HepG2 (cell line): ENCODE results near the gene DNAJB12. TPM values are rescaled to one million over a fixed set of nuclear protein-coding genes. Genes with fewer than 3 reads are reported as not detected.

Source experiments
- HES4 ChIP-seq: sonication (generic); formaldehyde crosslinking; IDR thresholded peaks from 2 replicates; pipeline ENCODE4 v1.9.0; 2021; ENCODE audit warnings: mild to moderate bottlenecking, missing genetic modification reagents, borderline replicate concordance
- HNRNPUL1 ChIP-seq: fragments of 200-400 bp; formaldehyde crosslinking; IDR thresholded peaks from 2 replicates; pipeline ENCODE4 v1.6.1; 2017; ENCODE audit warnings: low read depth, mild to moderate bottlenecking, low read length, moderate library complexity
- JDP2 ChIP-seq: sonication (generic); formaldehyde crosslinking; IDR thresholded peaks from 2 replicates; pipeline ENCODE4 v1.8.1; 2022; ENCODE audit warnings: missing genetic modification reagents, borderline replicate concordance
- KDM1A ChIP-seq: IDR thresholded peaks from 2 replicates; pipeline ENCODE4 v1.6.1; 2016; ENCODE audit warnings: missing compliant biosample characterization
- KDM3A ChIP-seq: IDR thresholded peaks from 2 replicates; pipeline ENCODE4 v1.6.1; 2018; ENCODE audit warnings: low read depth, missing compliant biosample characterization
- KIAA2018 ChIP-seq: sonication (generic); formaldehyde crosslinking; IDR thresholded peaks from 2 replicates; pipeline ENCODE4 v1.5.0; 2020; ENCODE audit warnings: mild to moderate bottlenecking, missing genetic modification reagents, borderline replicate concordance
- KLF13 ChIP-seq: sonication (generic); formaldehyde crosslinking; IDR thresholded peaks from 2 replicates; pipeline ENCODE4 v1.4.0; 2020; ENCODE audit warnings: mild to moderate bottlenecking, missing genetic modification reagents
- MATR3 ChIP-seq: sonication (generic); formaldehyde crosslinking; IDR thresholded peaks from 2 replicates; pipeline ENCODE4 v1.4.0; 2020; ENCODE audit warnings: missing genetic modification reagents
- NFRKB ChIP-seq: fragments of 450-650 bp; IDR thresholded peaks from 2 replicates; pipeline ENCODE4 v1.6.1; 2017
- SETDB1 ChIP-seq: sonication (generic); formaldehyde crosslinking; IDR thresholded peaks from 2 replicates; pipeline ENCODE4 v1.5.1; 2020; ENCODE audit warnings: missing genetic modification reagents, mild to moderate bottlenecking, borderline replicate concordance
- SIN3A ChIP-seq: IDR thresholded peaks from 2 replicates; pipeline ENCODE4 v1.6.1; 2011; ENCODE audit warnings: low read depth, mild to moderate bottlenecking, control low read depth, low read length, borderline replicate concordance
- SKI ChIP-seq: fragments of 450-650 bp; IDR thresholded peaks from one replicate; pipeline ENCODE4 v1.6.1; 2018; ENCODE audit warnings: mild to moderate bottlenecking; ENCODE audit not compliant: partially characterized antibody
- TAF1 ChIP-seq: sonication (generic); formaldehyde crosslinking; IDR thresholded peaks from 2 replicates; pipeline ENCODE4 v1.4.0; 2020; ENCODE audit warnings: missing genetic modification reagents
- ZBTB1 ChIP-seq: sonication (generic); formaldehyde crosslinking; IDR thresholded peaks from 2 replicates; pipeline ENCODE4 v1.4.0; 2020; ENCODE audit warnings: missing genetic modification reagents, borderline replicate concordance
- ZBTB37 ChIP-seq: sonication (generic); formaldehyde crosslinking; IDR thresholded peaks from 2 replicates; pipeline ENCODE4 v1.4.0; 2020; ENCODE audit warnings: mild to moderate bottlenecking, missing genetic modification reagents
- ZBTB7A ChIP-seq: sonication (generic); formaldehyde crosslinking; IDR thresholded peaks from 2 replicates; pipeline ENCODE4 v1.8.0; 2022; ENCODE audit warnings: mild to moderate bottlenecking, missing genetic modification reagents
- ZNF234 ChIP-seq: sonication (generic); formaldehyde crosslinking; conservative IDR thresholded peaks from 2 replicates; pipeline ENCODE4 v1.5.1; 2020; ENCODE audit warnings: mild to moderate bottlenecking, missing genetic modification reagents
- ZNF33A ChIP-seq: sonication (generic); formaldehyde crosslinking; IDR thresholded peaks from 2 replicates; pipeline ENCODE4 v1.5.1; 2020; ENCODE audit warnings: missing genetic modification reagents, mild to moderate bottlenecking, moderate library complexity, borderline replicate concordance
- ZNF33B ChIP-seq: sonication (generic); formaldehyde crosslinking; IDR thresholded peaks from 2 replicates; pipeline ENCODE4 v1.5.1; 2020; ENCODE audit warnings: mild to moderate bottlenecking, missing genetic modification reagents
- ZNF543 ChIP-seq: sonication (generic); formaldehyde crosslinking; IDR thresholded peaks from 2 replicates; pipeline ENCODE4 v1.4.0; 2020; ENCODE audit warnings: mild to moderate bottlenecking, missing genetic modification reagents
- ZNF746 ChIP-seq: sonication (generic); formaldehyde crosslinking; IDR thresholded peaks from 2 replicates; pipeline ENCODE4 v1.8.0; 2022; ENCODE audit warnings: mild to moderate bottlenecking, missing genetic modification reagents
- ZNF891 ChIP-seq: sonication (generic); formaldehyde crosslinking; IDR thresholded peaks from 2 replicates; pipeline ENCODE4 v1.5.0; 2020; ENCODE audit warnings: mild to moderate bottlenecking, missing genetic modification reagents
- polyA plus RNA-seq, 8 experiments: library from polyadenylated mRNA; depleted of rRNA in 3 of 8; stranded (reverse) in 7 of 8; unstranded in 1 of 8; fragments of >200 nt; fragmentation: Illumina TruSeq in 4 of 8; extraction: Trizol in 4 of 8; gene quantifications; 2 replicates each; pipeline versions ENCODE4 v1.2.1 to v1.2.3, GENCODE V29; 2011 to 2016; ENCODE audit warnings: low read depth in 4 of 8, missing spikeins in 1 of 8, mixed read lengths in 1 of 8; ENCODE audit not compliant: insufficient read depth in 1 of 8
- total RNA-seq, 5 experiments: library from RNA; depleted of rRNA; stranded (reverse); fragments of >200 nt; fragmentation: Illumina TruSeq; extraction: Trizol; gene quantifications; 2 replicates each; pipeline ENCODE4 v1.2.3, GENCODE V29; 2016; ENCODE audit warnings: low read depth in 1 of 5

DNAJB12 gene
- total and polyA plus RNA-seq, 2 of the 13 experiments (the other 11 are each of a cell fraction or from before 2014, with no cell fraction given), result 10.8 to 18.2 TPM

GRCh38 chr10:72319416-72320254 is 35.1 kb downstream of the DNAJB12 start (continued):
- TF ChIP-seq SKI (peak; percentile 96), SETDB1 (CRISPR knock-in tag) (no peak), KDM1A (CRISPR knock-in tag) (0 out of 2 replicates have a peak, but pooled peaks have one; percentile 41), SIN3A (peak; percentile 72; the same call in 1 of the 2 replicates), NFRKB (no peak), ZBTB37 (CRISPR knock-in tag) (no peak), ZNF891 (no peak), MATR3 (CRISPR knock-in tag) (no peak), ZNF33B (peak; percentile 56; the same call in 1 of the 2 replicates), JDP2 (CRISPR knock-in tag) (no peak; the same call in 1 of the 2 replicates), KLF13 (CRISPR knock-in tag) (no peak), ZNF746 (peak; percentile 77), HNRNPUL1 (no peak), KDM3A (CRISPR knock-in tag) (peak; percentile 90; the same call in 1 of the 2 replicates), KIAA2018 (no peak), ZNF543 (CRISPR knock-in tag) (peak; percentile 86), ZBTB7A (CRISPR knock-in tag) (peak; percentile 73; the same call in 1 of the 2 replicates), ZNF33A (no peak), ZBTB1 (CRISPR knock-in tag) (no peak), ZNF234 (no peak), TAF1 (peak; percentile 70), HES4 (CRISPR knock-in tag) (no peak)
